Tibial nerve (tissue), 4 donors: ENCODE measurements around the gene FRK. TPM values are rescaled to one million over a fixed set of nuclear protein-coding genes. Genes with fewer than 3 reads are reported as not detected.

Experiments
- DNase-seq, 2 donors: peaks; one replicate each; pipeline ENCODE4 v3.0.0-alpha.2; 2019; ENCODE audit warnings: low spot score in 2 of 2
- H3K27ac ChIP-seq, 4 donors: fragments of 200-600 bp; sonication (generic) in 3 of 4; one replicate each; pipeline ENCODE4 v1.5.1; 2017 to 2019; ENCODE audit warnings: mild to moderate bottlenecking in 1 of 4
- H3K27me3 ChIP-seq, 2 donors: fragments of 200-600 bp; sonication (generic) in 1 of 2; one replicate each; pipeline versions ENCODE4 v1.5.1 to v1.6.0; 2017 to 2019
- H3K36me3 ChIP-seq, 3 donors: fragments of 200-600 bp; sonication (generic); one replicate each; pipeline ENCODE4 v1.5.1; 2018 to 2019
- H3K4me1 ChIP-seq, 4 donors: fragments of 200-600 bp; sonication (generic) in 3 of 4; one replicate each; pipeline ENCODE4 v1.5.1; 2017 to 2019
- H3K4me3 ChIP-seq, 4 donors: fragments of 200-600 bp; sonication (generic) in 3 of 4; one replicate each; pipeline ENCODE4 v1.5.1; 2017 to 2019; ENCODE audit warnings: mild to moderate bottlenecking in 1 of 4, moderate library complexity in 1 of 4
- H3K9me3 ChIP-seq, 4 donors: fragments of 200-600 bp; sonication (generic) in 3 of 4; one replicate each; pipeline ENCODE4 v1.5.1; 2017 to 2019
- EP300 ChIP-seq, 2 donors: sonication (generic); formaldehyde crosslinking; IDR thresholded peaks; one replicate each; pipeline ENCODE4 v1.6.1; 2017; ENCODE audit warnings: antibody characterized with exemption in 2 of 2, mild to moderate bottlenecking in 1 of 2
- POLR2A ChIP-seq, 2 donors: fragments of 450-650 bp; IDR thresholded peaks; one replicate each; pipeline ENCODE4 v1.6.1; 2017; ENCODE audit warnings: antibody characterized with exemption in 2 of 2, mild to moderate bottlenecking in 2 of 2, moderate library complexity in 2 of 2
- WGBS, 2 donors: methylation state at CpG; one replicate each; pipeline ENCODE4 v1.1.5; 2018; 5-methylcytosine and 5-hydroxymethylcytosine counted together
- total RNA-seq, 4 donors: library from RNA; depleted of rRNA; stranded (reverse); fragments of >200 nt; gene quantifications; one replicate each; pipeline ENCODE4 v1.1.0, GENCODE V29; 2016
- TF ChIP-seq, protein P1 (sequence below), 5 experiments: fragments of 200-600 bp in 3 of 5; fragments of 450-650 bp in 2 of 5; sonication (generic) in 3 of 5; IDR thresholded peaks; one replicate each; pipeline ENCODE4 v1.5.1; 2016 to 2019; ENCODE audit warnings: antibody characterized with exemption in 5 of 5, mild to moderate bottlenecking in 3 of 5, moderate library complexity in 2 of 5

FRK gene
- total RNA-seq, 4 donors from 2014 or later, result 0.78 to 1.3 (median 0.97) TPM

DNA sequence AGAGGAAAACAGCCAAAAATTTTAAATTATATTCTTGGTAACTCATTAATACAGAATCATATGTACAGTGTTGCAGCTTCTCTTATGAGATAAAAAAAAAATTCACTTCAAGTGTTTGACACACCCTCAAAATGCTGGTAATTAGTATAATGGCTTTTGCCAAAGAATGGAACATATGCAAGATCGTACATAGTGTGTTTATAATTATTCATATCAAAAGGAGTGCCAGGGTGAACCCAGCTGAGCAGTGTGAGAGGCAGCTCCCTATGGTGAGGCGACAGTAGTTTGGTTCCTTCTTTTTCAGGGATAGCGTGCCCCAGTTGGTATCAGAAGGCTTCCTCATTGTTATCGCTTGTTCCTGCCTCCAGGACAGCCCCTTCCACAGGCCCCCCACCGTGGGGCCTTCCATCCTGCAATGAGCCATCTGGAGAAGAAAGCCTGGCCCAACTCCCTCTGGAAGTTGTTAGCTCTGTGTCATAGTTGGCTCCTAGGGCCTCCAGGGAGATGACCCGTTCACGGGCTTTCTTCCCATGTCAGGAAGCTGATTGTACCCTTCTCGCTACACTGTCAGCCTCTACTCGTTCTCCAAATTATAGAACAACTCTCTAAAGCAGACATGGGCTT, 150.7 kb downstream of the FRK start:
- TF ChIP-seq POLR2A (IDR thresholded peaks at IDR 0.05) (no peak), EP300 (IDR thresholded peaks at IDR 0.05) (no peak)
- TF ChIP-seq, protein P1, sequence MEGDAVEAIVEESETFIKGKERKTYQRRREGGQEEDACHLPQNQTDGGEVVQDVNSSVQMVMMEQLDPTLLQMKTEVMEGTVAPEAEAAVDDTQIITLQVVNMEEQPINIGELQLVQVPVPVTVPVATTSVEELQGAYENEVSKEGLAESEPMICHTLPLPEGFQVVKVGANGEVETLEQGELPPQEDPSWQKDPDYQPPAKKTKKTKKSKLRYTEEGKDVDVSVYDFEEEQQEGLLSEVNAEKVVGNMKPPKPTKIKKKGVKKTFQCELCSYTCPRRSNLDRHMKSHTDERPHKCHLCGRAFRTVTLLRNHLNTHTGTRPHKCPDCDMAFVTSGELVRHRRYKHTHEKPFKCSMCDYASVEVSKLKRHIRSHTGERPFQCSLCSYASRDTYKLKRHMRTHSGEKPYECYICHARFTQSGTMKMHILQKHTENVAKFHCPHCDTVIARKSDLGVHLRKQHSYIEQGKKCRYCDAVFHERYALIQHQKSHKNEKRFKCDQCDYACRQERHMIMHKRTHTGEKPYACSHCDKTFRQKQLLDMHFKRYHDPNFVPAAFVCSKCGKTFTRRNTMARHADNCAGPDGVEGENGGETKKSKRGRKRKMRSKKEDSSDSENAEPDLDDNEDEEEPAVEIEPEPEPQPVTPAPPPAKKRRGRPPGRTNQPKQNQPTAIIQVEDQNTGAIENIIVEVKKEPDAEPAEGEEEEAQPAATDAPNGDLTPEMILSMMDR (IDR thresholded peaks at IDR 0.05), result no peak

DNA sequence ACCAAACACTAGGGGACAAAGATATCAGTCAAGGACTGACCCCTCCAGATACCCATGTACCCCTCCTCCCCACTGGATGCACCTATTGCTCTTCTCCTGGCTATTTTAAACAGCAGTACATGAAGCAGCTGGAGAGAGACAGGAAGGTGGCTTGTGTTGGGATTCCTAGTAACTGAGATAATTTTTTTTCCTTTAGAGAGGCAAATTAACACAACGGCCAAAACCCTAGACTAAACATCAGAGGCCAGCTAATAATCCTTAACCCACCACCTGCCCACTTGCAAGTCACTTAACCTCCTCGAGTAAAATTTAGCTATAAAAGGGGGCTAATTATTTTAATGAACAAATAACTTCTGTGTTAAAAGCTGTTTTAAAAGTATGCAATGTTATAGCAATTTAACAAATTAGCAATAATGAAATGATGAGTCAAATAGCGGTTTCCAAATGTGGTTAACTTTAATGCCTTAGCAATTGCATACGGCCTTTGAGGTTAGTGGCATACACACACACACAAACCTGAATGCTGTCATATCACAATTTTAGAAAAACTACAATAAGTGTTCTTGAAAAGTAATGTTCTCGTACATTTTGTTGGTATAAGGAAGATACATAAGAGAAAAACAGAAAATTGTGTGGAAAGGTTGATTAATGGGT, 151.7 kb downstream of the FRK start:
- WGBS, 2 donors, result 69 to 74% methylated on average over 5 of the region's 5 CpGs
- Histone ChIP-seq H3K4me1 (no peaks in the 10 kb centered on the region), H3K27ac (no peak overlapping the region), H3K27me3 (no peaks in the 10 kb centered on the region), H3K9me3 (no peaks in the 10 kb centered on the region), H3K4me3 (no peak overlapping the region), H3K36me3 (no peaks in the 10 kb centered on the region)
- no peak for DNase-seq
- TF ChIP-seq EP300 (IDR thresholded peaks at IDR 0.05), result no peak
- TF ChIP-seq, protein P1 (IDR thresholded peaks at IDR 0.05), result no peak
- TF ChIP-seq POLR2A (IDR thresholded peaks at IDR 0.05), result no peak

More for the DNA sequence above, 150.7 kb downstream of the FRK start:
- Histone ChIP-seq H3K9me3 (no peaks in the 10 kb centered on the region), H3K27ac (no peak overlapping the region), H3K36me3 (no peaks in the 10 kb centered on the region), H3K4me3 (no peak overlapping the region), H3K27me3 (no peaks in the 10 kb centered on the region), H3K4me1 (no peaks in the 10 kb centered on the region)
- no peak for DNase-seq
- 77 to 79% methylated on average over 9 of the region's 9 CpGs for WGBS, 2 donors

DNA sequence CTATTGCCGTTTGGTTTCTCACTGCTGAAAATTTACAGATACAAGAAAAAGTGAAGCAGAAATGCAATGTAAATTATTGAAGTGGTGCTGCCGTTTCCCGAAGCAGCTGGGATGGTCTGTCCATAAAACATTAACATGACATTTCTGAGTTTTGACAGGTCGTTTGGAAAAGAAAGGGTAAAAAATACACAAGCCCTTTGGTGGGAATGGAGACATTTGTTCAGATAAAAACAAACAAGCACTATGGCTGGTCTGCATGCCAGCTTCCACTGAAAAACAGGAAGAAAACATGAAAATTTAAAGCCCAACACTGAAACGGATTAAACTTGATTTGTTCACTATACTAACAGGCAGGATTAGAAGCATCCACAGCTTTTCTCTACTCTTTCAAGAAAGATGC, 155.2 kb downstream of the FRK start:
- Histone ChIP-seq H3K9me3 (no peaks in the 10 kb centered on the region), H3K27ac (no peak overlapping the region), H3K4me1 (no peaks in the 10 kb centered on the region), H3K36me3 (no peaks in the 10 kb centered on the region), H3K4me3 (no peak overlapping the region), H3K27me3 (no peaks in the 10 kb centered on the region)
- no peak for DNase-seq
- TF ChIP-seq, protein P1 (IDR thresholded peaks at IDR 0.05), result no peak
- TF ChIP-seq POLR2A (IDR thresholded peaks at IDR 0.05) (no peak), EP300 (IDR thresholded peaks at IDR 0.05) (no peak)
- 54 to 58% methylated on average over 5 of the region's 5 CpGs for WGBS, 2 donors

DNA sequence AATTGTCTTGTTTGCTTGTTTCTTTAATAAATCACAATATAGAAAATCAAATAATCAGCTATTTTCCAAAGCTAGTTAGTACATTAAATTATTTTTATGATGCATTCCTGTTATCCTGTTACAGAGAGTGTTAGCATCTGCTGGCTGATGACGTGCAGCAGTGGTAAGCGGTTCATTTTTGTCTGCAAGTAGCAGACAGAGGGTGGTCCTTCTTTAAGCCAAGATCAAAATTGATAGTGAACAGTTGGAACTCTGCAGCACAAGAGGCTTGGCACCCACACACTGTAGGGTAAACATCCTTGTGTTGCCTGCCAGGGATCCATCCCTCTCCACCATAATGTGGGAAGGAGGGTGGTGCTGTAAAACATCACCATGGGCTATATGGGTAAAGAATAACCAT, 158.3 kb downstream of the FRK start:
- no peaks in the 10 kb centered on the region for H3K4me1 ChIP-seq
- DNase-seq, result no peak
- H3K9me3 ChIP-seq, result no peaks in the 10 kb centered on the region
- TF ChIP-seq EP300 (IDR thresholded peaks at IDR 0.05) (no peak), POLR2A (IDR thresholded peaks at IDR 0.05) (no peak)
- TF ChIP-seq, protein P1 (IDR thresholded peaks at IDR 0.05), result no peak
- H3K27me3 ChIP-seq, result no peaks in the 10 kb centered on the region
- 78 to 86% methylated on average over 2 of the region's 2 CpGs for WGBS, 2 donors
- no peak overlapping the region for H3K4me3 ChIP-seq
- H3K36me3 ChIP-seq, result no peaks in the 10 kb centered on the region
- no peak overlapping the region for H3K27ac ChIP-seq

DNA sequence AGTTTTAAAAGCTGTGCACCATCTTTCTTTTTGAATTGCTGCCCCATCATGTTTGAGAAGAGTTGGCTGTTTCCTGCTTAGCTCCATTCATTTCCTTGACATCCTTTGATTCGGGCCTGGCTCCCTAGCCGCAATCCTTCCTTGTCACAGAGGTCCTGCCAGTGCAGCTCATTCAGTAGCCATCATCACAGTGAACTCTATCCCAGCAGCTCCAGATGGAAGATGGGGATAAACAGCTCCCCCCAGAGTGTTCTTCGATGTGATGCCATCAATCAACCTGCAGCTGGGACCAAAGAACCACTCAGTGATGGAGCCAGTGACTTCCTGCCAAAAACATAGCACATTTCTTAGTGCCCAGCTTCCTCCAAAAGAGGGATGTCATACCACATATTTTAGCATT, 158.8 kb downstream of the FRK start:
- no peaks in the 10 kb centered on the region for H3K9me3 ChIP-seq
- no peaks in the 10 kb centered on the region for H3K36me3 ChIP-seq
- no peaks in the 10 kb centered on the region for H3K4me1 ChIP-seq
- no peaks in the 10 kb centered on the region for H3K27me3 ChIP-seq
- H3K27ac ChIP-seq, result no peak overlapping the region
- H3K4me3 ChIP-seq, result no peak overlapping the region
- DNase-seq, result no peak
- TF ChIP-seq, protein P1 (IDR thresholded peaks at IDR 0.05), result no peak
- TF ChIP-seq POLR2A (IDR thresholded peaks at IDR 0.05), result no peak
- TF ChIP-seq EP300 (IDR thresholded peaks at IDR 0.05), result no peak
- WGBS, 2 donors, result 82% methylated on average over 3 of the region's 3 CpGs
